Breast epithelium (tissue), 4 donors: ENCODE measurements around the gene IL3RA. TPM values are rescaled to one million over a fixed set of nuclear protein-coding genes. Genes with fewer than 3 reads are reported as not detected.
A peak's percentile ranks its signal among the peaks of the same experiment; 100 is the strongest.

ENCODE experiments used
- DNase-seq, 2 donors: peaks; one replicate each; pipeline ENCODE4 v3.0.0-alpha.2; 2019; ENCODE audit warnings: low spot score in 2 of 2
- H3K27ac ChIP-seq, 2 donors: fragments of 200-600 bp; sonication (generic) in 1 of 2; one replicate each; pipeline ENCODE4 v1.5.1; 2016 to 2019; ENCODE audit warnings: mild to moderate bottlenecking in 1 of 2
- H3K27me3 ChIP-seq, 2 donors: fragments of 200-600 bp; sonication (generic) in 1 of 2; one replicate each; pipeline versions ENCODE4 v1.5.1 to v1.6.0; 2017 to 2019; ENCODE audit warnings: control low read depth in 1 of 2, mild to moderate bottlenecking in 1 of 2
- H3K36me3 ChIP-seq: fragments of 200-600 bp; one replicate; pipeline ENCODE4 v1.5.1; 2019
- H3K4me1 ChIP-seq, 2 donors: fragments of 200-600 bp; sonication (generic); one replicate each; pipeline ENCODE4 v1.5.1; 2016 to 2019; ENCODE audit warnings: control low read depth in 1 of 2
- H3K4me3 ChIP-seq, 3 donors: fragments of 200-600 bp; sonication (generic); 1 replicate in 2 of 3; 2 replicates in 1 of 3; pipeline ENCODE4 v1.5.1; 2016 to 2019; ENCODE audit warnings: mild to moderate bottlenecking in 3 of 3, moderate library complexity in 2 of 3
- H3K9me3 ChIP-seq, 2 donors: fragments of 200-600 bp; sonication (generic) in 1 of 2; one replicate each; pipeline ENCODE4 v1.5.1; 2016 to 2019; ENCODE audit warnings: control low read depth in 1 of 2
- CTCF ChIP-seq, 3 donors: fragments of 450-650 bp; IDR thresholded peaks; one replicate each; pipeline ENCODE4 v1.5.1; 2016 to 2017; ENCODE audit warnings: antibody characterized with exemption in 3 of 3, mild to moderate bottlenecking in 3 of 3, moderate library complexity in 3 of 3
- POLR2A ChIP-seq: fragments of 450-650 bp; IDR thresholded peaks from one replicate; pipeline ENCODE4 v1.6.1; 2016; ENCODE audit warnings: antibody characterized with exemption, mild to moderate bottlenecking, moderate library complexity
- POLR2AphosphoS5 ChIP-seq, 3 donors: sonication (generic); formaldehyde crosslinking; IDR thresholded peaks; one replicate each; pipeline ENCODE4 v1.6.1; 2017; ENCODE audit warnings: antibody characterized with exemption in 3 of 3
- intact Hi-C: fragments of 100-400 bp; cut with DNase I; formaldehyde crosslinking; loops from one replicate; pipeline ENCODE4 v1.15.1; 2023; ENCODE audit warnings: low total_unique reads
- total RNA-seq, 3 donors: library from RNA; depleted of rRNA; stranded (reverse); fragments of >200 nt; gene quantifications; one replicate each; pipeline ENCODE4 v1.1.0, GENCODE V29; 2016

IL3RA gene
- total RNA-seq, 3 donors from 2014 or later: 2.9 to 7.5 (median 7.4) TPM

- Histone ChIP-seq H3K27ac (no peak overlapping the region), H3K4me1 (no peaks in the 10 kb centered on the region), H3K36me3 (peaks cover 6% of the 10 kb centered on the region), H3K27me3 (no peaks in the 10 kb centered on the region), H3K4me3 (no peak overlapping the region), H3K9me3 (peaks cover 5 to 7% of the 10 kb centered on the region in 2 donors)
- intact Hi-C loops: no loop called here
- DNase-seq: peak in 1 of 2 donors; percentile 45
- no peak for TF ChIP-seq POLR2A
- TF ChIP-seq CTCF (IDR thresholded peaks at IDR 0.05): no peak
- TF ChIP-seq POLR2AphosphoS5 (IDR thresholded peaks at IDR 0.05): no peak
Observed at GRCh38 chrX:1427756-1428155, 91.2 kb downstream of the IL3RA start.

- H3K4me3 ChIP-seq: no peak overlapping the region
- no peak for TF ChIP-seq POLR2AphosphoS5 (IDR thresholded peaks at IDR 0.05)
- TF ChIP-seq POLR2A: no peak
- TF ChIP-seq CTCF (IDR thresholded peaks at IDR 0.05): no peak
- no peak overlapping the region for H3K27ac ChIP-seq
- peaks cover 6% of the 10 kb centered on the region for H3K36me3 ChIP-seq
- intact Hi-C loops: no loop called here
- H3K9me3 ChIP-seq: no peaks in the 10 kb centered on the region
- H3K4me1 ChIP-seq: no peaks in the 10 kb centered on the region
- H3K27me3 ChIP-seq: no peaks in the 10 kb centered on the region
- DNase-seq: peak in 1 of 2 donors; percentile 31
Observed at GRCh38 chrX:1430451-1430850, 93.9 kb downstream of the IL3RA start.

Other genes with a start within 250 kb of the IL3RA start
- under 1 TPM in 2 of 3 donors, not detected in 1; 0.88 to 0.96 TPM for gene CRLF2, start 124.1 kb upstream of the IL3RA start, total RNA-seq
- gene CSF2RA, start 68.0 kb upstream of the IL3RA start, total RNA-seq: 10 to 100 TPM in 2 of 3 donors, 1 to 10 TPM in 1; 7.3 to 49.3 (median 11.8) TPM
- 100 to 1,000 TPM; 306 to 401 (median 351) TPM for gene SLC25A6, start 55.3 kb downstream of the IL3RA start, total RNA-seq
- 10 to 100 TPM; 22.8 to 29.1 (median 28.2) TPM for gene ASMTL, start 116.1 kb downstream of the IL3RA start, total RNA-seq
- 1 to 10 TPM; 1.3 to 3.2 (median 1.5) TPM for gene P2RY8, start 200.4 kb downstream of the IL3RA start, total RNA-seq